HG03439 (cell line): Measurements from ENCODE around the gene METTL9.
"Not testable (repeated sequence)": the region's sequence is repeated elsewhere in the genome, so short reads cannot be mapped to it uniquely, and the experiment has no call there.

Experiments
- ATAC-seq: cut with Tn5 transposase; IDR thresholded peaks from one replicate; pipeline ENCODE4 v1.9.1; 2021; ENCODE audit warnings: mild to moderate bottlenecking, moderate library complexity; ENCODE audit not compliant: unreplicated experiment

The METTL9 gene

GRCh38 chr16:21573506-21573905 is 25.9 kb upstream of the METTL9 start:
- ATAC-seq, result not testable (repeated sequence)

DNA sequence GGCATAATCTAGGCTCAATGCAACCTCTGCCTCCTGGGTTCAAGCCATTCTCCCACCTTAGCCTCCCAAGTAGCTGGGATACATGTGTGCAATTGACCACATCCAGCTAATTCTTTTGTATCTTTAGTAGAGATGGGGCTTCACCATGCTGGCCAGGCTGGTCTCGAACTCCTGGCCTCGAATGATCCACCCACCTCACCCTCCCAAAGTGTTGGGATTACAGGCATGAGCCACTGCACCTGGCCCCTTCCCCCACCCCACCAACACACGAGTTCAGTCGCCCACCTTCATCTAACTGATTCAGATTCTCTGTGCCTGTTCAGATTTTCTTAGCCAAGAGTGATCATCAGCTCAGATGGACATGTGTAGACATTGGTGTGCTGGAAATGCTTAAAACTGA is 25.0 kb upstream of the METTL9 start:
- ATAC-seq, result no peak

DNA sequence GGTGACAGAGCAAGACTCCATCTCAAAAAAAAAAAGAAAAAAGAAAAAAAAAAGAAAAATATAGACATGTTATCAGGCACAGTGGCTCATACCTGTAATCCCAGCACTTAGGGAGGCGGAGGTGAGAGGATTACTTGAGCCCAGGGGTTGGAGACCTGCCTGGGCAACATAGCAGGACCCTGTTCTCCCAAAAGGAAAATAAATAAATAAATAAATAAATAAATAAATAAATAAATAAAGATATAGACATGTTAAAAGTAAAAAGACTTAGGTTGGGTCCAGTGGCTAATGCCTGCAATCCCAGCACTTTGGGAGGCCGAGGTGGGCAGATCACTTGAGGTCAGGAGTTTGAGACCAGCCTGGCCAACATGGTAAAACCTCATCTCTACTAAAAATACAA is 23.1 kb upstream of the METTL9 start:
- ATAC-seq, result not testable (repeated sequence)

GRCh38 chr16:21577487-21577886 is 21.9 kb upstream of the METTL9 start:
- ATAC-seq, result not testable (repeated sequence)

DNA sequence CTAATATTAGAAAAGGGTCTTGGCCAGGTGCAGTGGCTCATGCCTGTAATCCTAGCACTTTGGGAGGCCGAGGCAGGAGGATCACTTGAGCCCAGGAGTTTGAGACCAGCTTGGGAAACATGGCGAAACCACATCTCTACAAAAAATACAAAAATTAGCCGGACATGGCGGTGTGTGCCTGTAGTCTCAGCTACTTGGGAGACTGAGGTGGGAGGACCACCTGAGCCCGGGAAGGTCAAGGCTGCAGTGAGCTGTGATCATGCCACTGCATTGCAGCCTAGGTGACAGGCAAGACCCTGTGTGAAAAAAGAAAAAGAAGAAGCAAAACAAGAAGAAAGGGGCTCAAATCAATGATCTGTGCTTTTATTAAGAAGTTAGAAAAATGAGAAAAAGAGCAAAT is 21.1 kb upstream of the METTL9 start:
- ATAC-seq, result not testable (repeated sequence)

DNA sequence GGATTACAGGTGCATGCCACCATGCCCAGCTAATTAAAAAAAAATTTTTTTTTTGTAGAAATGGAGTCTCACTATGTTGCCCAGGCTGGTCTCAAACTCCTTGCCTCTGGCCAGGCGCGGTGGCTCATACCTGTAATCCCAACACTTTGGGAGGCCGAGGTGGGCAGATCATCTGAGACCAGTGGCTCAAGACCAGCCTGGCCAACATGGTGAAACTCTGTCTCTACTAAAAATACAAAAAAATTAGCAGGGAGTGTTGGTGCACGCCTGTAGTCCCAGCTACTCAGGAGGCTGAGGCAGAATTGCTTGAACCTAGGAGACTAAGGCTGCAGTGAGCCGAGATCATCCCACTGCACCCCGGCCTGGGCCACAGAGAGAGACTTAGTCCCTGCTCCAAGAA is 19.2 kb upstream of the METTL9 start:
- ATAC-seq, result not testable (repeated sequence)

GRCh38 chr16:21580807-21581206 is 18.6 kb upstream of the METTL9 start:
- no peak for ATAC-seq

- ATAC-seq, result no peak
Measured at GRCh38 chr16:21584817-21585216, 14.6 kb upstream of the METTL9 start.

DNA sequence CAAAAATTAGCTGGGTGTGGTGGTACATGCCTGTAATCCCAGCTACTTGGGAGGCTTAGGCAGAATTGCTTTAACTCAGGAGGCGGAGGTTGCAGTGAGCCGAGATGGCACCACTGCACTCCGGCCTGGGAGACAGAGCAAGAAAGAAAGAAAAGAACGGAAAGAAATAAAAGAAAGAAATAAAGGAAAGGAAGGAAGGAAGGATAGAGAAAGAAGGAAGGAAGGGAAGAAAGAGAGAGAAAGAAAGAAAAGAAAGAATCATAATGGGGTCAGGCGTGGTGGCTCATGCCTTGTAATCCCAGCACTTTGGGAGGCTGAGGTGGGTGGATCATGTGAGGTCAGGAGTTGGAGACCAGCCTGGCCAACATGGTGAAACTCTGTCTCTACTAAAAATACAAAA is 10.8 kb upstream of the METTL9 start:
- ATAC-seq, result not testable (repeated sequence)

DNA sequence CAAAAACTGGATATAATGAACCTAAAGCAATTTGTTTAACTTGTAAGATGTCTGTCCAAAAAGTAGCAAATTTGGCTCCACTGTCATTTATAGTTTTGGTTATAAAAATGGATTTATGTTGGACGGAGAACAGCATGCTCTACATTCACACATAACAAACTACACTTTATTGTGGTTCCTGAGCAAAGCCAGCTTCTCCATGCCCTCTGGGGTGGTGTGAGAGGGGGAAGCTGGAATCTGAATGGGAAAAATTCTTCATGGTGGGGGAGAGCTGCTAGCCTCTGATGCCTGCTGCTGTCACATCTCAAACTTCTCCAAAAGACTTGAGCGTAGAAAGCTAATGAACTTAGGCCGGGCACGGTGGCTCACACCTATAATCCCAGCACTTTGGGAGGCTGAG is 9.8 kb upstream of the METTL9 start:
- ATAC-seq, result no peak

- no peak for ATAC-seq
Measured at GRCh38 chr16:21590287-21590686, 9.1 kb upstream of the METTL9 start.

DNA sequence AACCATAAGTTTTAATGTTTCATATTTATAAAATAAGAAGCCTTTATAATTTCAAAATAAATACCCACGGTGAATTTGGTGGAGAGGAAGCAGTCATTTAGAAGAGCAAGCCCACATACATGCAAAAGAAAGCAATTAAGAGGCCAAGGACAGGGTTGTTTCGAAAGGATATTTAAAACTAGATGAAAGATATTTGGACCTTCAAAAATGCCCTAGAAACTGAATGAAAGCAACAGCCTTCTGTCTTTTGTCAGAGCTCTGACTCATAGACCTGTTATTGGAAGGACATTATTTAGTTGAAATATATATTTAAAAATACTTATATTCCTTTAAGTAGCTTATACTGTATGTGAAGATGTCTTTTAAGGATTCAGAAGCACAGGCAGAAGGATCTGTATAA is 8.6 kb upstream of the METTL9 start:
- ATAC-seq, result no peak

GRCh38 chr16:21592191-21592590 is 7.2 kb upstream of the METTL9 start:
- no peak for ATAC-seq

DNA sequence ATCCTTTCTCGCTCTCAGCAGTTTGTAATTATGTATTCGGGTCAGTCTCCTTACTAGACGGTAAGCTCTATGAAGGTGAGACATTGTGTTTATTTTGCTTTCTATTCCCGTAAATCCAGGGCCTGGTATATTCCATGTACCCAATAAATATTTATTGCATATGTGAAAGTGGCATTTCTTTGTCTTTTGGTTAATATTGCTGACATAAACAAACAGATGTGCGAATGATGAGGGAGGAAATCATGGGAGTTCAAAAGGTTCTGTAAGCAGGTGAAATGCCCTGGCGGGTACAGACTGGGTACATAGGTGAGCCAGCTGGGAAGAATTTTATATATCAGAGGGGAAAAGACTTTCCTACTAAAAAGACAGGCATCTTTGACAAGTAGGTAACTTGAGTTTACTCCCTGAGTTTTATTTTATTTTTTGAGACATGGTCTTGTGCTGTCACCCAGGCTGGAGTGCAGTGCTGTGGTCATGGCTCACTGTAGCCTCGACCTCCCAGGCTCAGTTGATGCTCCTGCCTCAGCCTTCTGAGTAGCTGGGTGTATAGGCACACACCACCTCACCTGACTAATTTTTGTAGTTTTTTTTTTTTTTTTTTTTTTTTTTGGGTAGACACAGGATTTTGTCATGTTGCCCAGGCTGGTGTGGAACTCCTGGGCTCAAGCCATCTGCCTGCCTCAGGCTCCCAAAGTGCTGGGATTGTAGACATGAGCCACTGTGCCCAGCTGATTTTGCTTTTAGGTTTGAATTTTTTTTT is 5.7 kb upstream of the METTL9 start:
- ATAC-seq, result no peak

- no peak for ATAC-seq
Measured at GRCh38 chr16:21597561-21598030, 1.8 kb upstream of the METTL9 start.

DNA sequence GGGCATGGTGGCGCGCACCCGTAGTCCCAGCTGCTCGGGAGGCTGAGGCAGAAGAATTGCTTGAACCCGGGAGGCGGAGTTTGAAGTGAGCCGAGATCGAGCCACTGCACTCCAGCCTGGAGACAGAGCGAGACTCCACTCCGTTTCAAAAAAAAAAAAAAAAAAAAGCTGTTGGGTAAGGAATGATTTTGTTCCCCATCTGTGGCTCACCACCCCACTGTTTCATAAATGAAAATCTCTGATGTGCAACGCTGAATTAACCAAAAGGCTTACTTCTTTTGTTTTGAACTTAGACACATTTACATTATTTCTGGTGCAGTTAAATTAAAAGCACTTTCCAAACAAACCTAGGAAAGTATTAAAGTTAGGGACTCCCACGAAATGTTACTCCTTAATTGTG is 1.2 kb upstream of the METTL9 start:
- no peak for ATAC-seq

- ATAC-seq, result no peak
Measured at GRCh38 chr16:21598701-21599121, 666 bp upstream of the METTL9 start.

DNA sequence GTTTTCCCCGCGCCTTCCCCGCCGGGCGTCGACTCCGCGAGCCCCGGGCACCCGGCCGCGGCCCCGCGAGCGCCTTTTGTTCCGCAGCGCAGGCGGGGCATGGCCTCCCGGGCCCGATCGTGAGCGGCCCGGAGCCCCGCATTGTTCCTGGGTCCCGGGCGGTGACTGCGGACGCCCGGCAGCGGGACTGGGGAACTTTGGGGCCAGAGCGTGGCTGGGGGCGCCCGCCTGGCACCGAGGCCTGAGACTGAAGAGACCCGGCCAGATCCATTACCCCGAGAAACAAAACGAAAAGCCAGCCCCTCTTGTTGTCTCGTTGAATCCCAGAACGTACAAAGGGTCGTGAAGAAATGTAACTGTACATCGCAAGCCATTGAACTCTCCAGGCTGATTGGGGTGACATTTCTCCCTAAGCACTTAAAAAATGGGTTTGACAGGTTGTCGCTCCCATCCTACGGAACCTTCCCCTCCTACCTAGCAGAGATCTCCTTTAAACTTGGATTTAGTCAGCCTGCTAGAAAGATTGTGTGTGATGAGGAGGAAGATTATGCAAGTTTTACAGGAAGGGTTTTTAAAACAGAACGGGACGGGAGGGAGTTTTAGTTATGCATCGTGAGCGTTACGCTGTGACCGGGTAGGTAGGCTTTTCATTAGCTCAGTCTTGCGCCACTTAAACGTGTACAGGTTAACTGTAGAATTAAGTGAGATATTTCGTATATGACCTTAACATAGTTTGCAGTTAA is 825 bp downstream of the METTL9 start:
- peak; percentile 28 for ATAC-seq

DNA sequence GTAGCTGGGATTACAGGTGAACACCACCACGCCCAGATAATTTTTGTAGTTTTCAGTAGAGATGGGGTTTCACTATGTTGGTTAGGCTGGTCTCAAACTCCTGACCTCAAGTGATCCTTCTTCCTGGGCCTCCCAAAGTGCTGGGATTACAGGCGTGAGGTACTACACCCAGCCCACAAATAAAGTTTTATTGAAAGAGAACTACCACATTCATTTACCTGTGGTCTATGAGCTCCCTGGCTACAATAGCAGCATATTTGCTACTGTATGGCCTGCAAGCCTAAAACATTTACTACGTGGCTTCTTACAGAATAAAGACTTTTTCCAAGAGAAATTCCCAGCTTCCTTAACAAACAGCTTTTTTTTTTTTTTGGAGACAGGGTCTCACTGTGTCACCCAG is 3.4 kb downstream of the METTL9 start:
- ATAC-seq, result no peak

DNA sequence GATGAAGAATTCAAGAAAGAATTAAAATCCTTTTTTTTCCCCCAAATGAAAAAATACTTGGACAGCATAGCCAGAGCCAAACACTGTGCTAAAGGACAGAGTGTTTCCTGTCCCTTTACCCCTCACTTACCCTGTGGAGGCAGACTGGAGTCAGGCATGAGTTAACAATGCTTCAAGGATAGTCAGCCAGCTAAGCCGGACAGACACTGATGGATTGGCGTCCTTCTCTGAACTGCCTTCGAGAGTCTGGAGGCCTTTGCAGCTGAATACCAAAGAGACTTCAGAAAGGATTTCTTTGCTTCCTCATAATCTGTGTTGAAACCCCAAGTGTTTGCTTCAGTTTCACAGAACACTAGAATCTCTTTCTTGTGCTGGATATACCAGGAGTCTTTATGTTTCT is 4.6 kb downstream of the METTL9 start:
- no peak for ATAC-seq

- not testable (repeated sequence) for ATAC-seq
Measured at GRCh38 chr16:21605848-21606247, 6.5 kb downstream of the METTL9 start.

- ATAC-seq, result no peak
Measured at GRCh38 chr16:21608639-21609328, 9.4 kb downstream of the METTL9 start.
